H1 (cell line): ENCODE data around the gene DRD2. TPM values are rescaled to one million over a fixed set of nuclear protein-coding genes. Genes with fewer than 3 reads are reported as not detected.

Source experiments
- SP4 ChIP-seq: IDR thresholded peaks from 2 replicates; pipeline ENCODE4 v1.6.1; 2012; ENCODE audit warnings: low read length, inconsistent platforms
- polyA plus RNA-seq, 7 experiments: library from polyadenylated mRNA; depleted of rRNA in 3 of 7; stranded (reverse) in 5 of 7; unstranded in 2 of 7; fragments of >200 nt in 5 of 7; fragments of 200-250 nt in 2 of 7; gene quantifications; 1 replicate in 5 of 7; 2 replicates in 1 of 7; 4 replicates in 1 of 7; pipeline versions ENCODE4 v1.2.1 to v1.2.3, GENCODE V29; 2011 to 2013; ENCODE audit warnings: missing spikeins in 2 of 7, mixed read lengths in 2 of 7
- total RNA-seq: library from RNA; stranded (reverse); fragmentation: NEBNext Ultra II Directional; extraction: Animal tissue kit (Norgen Biotek cat#: 25700); gene quantifications from 2 replicates; pipeline ENCODE4 v1.2.1, GENCODE V29; 2021

The DRD2 gene
- total and polyA plus RNA-seq, 2 of the 8 experiments (the other 6 are each of a cell fraction or from before 2014, with no cell fraction given) = 0.26 to 0.41 TPM

GRCh38 chr11:113488931-113489351 is 13.7 kb upstream of the DRD2 start (continued):
- no peak for TF ChIP-seq SP4
- TF ChIP-seq, all 59 proteins: peak for 0
